Epithelial cell of proximal tubule (primary cell): ENCODE results near the gene PCNT. TPM values are rescaled to one million over a fixed set of nuclear protein-coding genes. Genes with fewer than 3 reads are reported as not detected.
"Not testable (repeated sequence)": the region's sequence is repeated elsewhere in the genome, so short reads cannot be mapped to it uniquely, and the experiment has no call there.

Source experiments
- DNase-seq: peaks from one replicate; pipeline ENCODE4 v3.0.0-alpha.2; 2011; ENCODE audit warnings: low read depth
- H3K4me3 ChIP-seq: 2 replicates; pipeline ENCODE4 v1.5.1; 2011; ENCODE audit warnings: low read depth, mild to moderate bottlenecking, low read length
- CTCF ChIP-seq: conservative IDR thresholded peaks from 2 replicates; pipeline ENCODE4 v1.5.1; 2012; ENCODE audit warnings: low read depth, mild to moderate bottlenecking, low read length
- total RNA-seq: library from RNA; depleted of rRNA; stranded (reverse); fragments of >200 nt; gene quantifications from 2 replicates; pipeline ENCODE4 v1.2.3, GENCODE V29; 2015

The PCNT gene
- total RNA-seq, 1 donor from 2014 or later, result 18.7 TPM

- DNase-seq, result no peak
- H3K4me3 ChIP-seq, result no peak overlapping the region
- no peak for TF ChIP-seq CTCF
These were observed 77.4 kb downstream of the PCNT start for GRCh38 chr21:46401186-46401910.

GRCh38 chr21:46402421-46402820 lies 78.5 kb downstream of the PCNT start:
- no peak for TF ChIP-seq CTCF
- DNase-seq, result no peak
- H3K4me3 ChIP-seq, result no peak overlapping the region

GRCh38 chr21:46403234-46403811 lies 79.4 kb downstream of the PCNT start:
- not testable (repeated sequence) for H3K4me3 ChIP-seq, DNase-seq

DNA sequence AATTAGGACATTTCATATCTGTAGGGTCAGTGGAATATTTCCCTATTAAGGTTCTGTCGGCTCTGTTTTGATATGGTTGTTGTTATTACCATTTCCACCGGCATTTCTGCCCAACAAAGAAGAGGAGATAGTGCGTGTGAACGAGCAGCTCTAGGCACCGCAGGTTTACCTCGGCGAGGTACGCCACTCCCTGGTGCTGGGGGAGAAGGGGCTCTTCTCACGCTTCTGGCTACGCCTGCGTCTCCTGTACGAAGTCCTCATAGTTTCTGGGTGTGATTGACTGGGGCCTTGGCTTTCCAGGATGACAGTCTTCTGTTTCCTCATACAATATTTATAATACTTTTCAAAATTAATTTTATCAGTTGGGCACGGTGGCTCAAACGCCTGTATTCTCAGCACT lies 80.3 kb downstream of the PCNT start:
- DNase-seq, result no peak
- TF ChIP-seq CTCF, result no peak
- H3K4me3 ChIP-seq, result no peak overlapping the region

GRCh38 chr21:46406001-46406400 lies 82.0 kb downstream of the PCNT start:
- DNase-seq, result no peak
- no peak overlapping the region for H3K4me3 ChIP-seq
- no peak for TF ChIP-seq CTCF

DNA sequence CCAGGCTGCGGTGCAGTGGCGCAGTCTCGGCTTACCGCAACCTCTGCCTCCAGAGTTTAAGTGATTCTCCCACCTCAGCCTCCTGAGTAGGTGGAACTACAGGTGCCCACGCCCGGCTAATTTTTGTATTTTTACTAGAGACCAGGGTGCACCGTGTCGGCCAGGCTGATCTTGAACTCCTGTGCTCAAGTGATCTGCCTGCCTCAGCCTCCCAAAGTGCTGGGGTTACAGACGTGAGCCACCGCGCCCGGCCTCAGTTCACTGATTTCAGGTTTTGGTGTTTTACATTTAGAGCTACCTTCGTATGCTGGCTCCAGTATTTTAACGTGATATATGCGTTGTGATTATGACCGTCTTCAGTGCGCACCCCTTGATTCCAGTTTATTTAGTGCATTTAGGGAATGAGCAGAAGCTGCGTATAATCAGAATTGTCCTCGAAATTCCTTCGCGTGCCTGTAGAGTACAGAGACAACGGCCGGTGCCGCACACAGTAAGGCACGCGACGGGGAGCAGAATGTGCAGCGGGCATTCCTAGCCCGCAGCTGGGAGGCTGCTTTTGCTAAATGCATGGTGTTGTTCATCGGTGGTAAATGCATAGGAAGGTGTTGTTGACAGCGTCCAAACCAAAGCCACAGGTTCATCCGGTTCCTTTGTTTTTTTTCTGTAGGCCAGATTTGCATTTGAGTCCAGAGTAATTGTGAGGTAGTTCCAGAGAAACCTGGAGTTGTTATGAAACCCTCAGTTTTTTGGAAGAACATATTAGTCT lies 85.9 kb downstream of the PCNT start:
- TF ChIP-seq CTCF, result no peak
- no peak for DNase-seq
- H3K4me3 ChIP-seq, result no peak overlapping the region

DNA sequence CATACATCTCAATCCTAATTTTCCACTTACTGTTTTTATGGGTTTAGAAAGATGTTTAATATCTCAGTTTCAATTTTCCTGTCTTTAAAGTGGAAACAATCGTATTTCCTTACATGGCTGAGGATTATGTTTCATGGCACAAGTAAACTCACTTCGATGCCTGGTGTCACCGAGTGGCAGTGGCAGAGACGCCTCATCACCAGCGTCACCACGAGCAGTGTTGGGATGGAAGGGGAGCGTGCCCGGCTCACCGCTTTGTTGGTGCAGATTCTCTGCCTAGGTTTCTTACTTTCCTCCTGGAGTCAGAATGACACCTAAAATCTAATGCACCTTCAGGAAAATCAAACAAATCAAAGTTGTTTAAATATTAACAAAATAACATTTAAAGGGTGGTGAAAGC lies 86.6 kb downstream of the PCNT start:
- no peak for TF ChIP-seq CTCF
- no peak for DNase-seq
- no peak overlapping the region for H3K4me3 ChIP-seq
